DMS153 treated with DMSO at 0.1 percent for 48 hours (cell line): Measurements from ENCODE around the gene PYM1.
"Not testable (repeated sequence)": the region's sequence is repeated elsewhere in the genome, so short reads cannot be mapped to it uniquely, and the experiment has no call there.

Experiments used
- DNase-seq: peaks from one replicate; lab custom pipeline; 2025; ENCODE audit not compliant: unreplicated experiment; lab: John Stamatoyannopoulos, UW

PYM1 gene

DNA sequence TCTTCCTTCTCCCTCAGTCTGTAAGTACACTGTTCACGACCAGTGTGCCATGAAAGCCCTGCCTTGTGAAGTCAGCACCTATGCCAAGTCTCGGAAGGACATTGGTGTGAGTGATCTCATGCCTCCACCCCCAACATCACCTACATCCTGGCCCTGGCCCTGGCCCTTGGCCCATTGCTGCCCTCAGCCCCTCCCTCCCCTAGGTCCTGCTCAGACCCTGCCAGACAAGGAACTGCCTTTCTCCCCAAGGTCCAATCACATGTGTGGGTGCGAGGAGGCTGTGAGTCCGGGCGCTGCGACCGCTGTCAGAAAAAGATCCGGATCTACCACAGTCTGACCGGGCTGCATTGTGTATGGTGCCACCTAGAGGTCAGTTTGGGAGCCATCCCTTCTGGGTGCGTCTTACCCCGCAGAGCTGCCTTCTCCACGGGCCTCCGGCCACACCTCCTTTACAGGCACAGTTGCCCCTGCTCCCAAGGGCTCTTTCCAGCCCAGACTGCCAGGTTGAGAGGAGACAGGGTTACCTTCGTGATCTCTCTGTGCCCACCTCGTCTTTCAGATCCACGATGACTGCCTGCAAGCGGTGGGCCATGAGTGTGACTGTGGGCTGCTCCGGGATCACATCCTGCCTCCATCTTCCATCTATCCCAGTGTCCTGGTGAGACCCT, 12.5 kb upstream of the PYM1 start:
- DNase-seq = peak; percentile 63

DNA sequence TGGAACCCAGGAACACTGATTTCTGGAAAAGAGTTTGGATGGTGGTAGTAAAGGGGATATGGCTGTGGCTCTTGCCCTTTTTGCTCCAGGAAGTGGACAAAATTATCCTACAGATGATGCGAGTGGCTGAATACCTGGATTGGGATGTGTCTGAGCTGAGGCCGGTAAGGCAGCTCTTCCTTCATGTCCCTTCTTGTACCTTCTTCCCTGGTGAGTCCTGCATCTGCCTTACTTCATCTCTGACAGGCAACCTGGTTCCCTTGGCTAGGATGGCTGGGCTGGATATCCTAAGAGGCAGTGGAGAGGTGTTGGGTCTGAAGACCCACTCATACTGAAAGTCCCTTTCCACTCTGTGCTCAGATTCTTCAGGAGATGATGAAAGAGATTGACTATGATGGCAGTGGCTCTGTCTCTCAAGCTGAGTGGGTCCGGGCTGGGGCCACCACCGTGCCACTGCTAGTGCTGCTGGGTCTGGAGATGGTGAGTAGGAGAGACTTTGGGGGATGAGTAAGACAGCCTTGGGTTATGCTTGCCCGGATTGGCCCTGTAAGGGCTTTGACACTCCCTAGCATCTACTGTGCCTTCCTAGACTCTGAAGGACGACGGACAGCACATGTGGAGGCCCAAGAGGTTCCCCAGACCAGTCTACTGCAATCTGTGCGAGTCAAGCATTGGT, 11.3 kb upstream of the PYM1 start:
- DNase-seq = no peak

DNA sequence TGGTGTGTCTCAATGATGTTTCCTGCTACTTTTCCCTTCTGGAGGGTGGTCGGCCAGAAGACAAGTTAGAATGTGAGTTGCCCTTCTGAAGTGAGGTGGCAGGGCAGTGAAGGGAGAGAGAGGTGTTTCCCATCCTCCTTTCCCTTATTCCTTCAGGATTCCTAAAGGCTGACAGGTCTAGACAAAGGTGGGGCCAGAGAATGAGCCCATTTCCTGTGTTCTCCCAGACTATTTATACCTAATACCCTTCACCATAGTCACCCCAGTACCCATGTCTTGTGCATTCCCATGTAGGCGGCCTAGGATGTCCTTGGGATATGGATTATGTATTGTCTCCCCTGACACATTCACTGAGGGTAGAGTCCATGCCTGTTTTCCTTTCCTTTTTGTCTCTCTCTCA, 10.3 kb upstream of the PYM1 start:
- DNase-seq = no peak

DNA sequence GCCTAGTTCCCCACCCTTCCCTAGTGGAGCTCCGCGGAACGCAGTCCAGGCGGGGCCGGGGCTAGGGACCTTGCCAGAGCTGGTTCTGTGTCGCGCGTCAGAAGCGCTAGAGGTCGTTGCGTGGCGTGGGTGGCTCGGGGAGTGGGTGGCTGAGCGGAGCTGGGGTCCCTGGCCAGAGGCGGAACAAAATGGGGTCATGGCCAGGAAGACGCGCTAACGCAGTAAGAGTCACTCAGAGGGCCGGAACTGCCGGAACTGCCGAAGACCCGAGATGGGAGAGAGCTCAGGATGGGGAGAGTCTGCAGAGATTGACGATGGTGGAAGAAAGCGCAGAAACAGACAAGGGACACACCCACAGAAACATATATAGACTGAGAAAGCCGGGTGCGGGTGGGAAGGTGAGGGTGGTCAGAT, 8.1 kb upstream of the PYM1 start:
- no peak for DNase-seq

DNA sequence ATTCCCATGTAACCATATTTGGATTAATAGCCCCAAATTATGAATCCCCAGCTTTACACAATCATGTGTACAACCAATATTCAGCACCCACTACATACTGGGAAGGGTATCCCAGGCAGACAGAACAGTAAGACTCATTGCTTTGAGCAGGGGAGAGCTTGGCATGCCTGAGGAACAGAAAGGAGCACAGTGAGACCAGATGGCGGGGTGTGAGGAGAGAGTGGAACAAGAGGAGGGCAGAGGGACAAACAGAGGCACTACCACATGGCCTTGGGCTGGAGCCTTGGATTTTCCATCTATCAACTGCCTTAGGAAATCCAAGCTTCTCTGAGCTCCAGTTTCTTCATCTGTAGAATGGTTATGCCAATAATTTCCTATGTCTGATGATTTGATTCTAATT, 7.1 kb upstream of the PYM1 start:
- DNase-seq = no peak

DNA sequence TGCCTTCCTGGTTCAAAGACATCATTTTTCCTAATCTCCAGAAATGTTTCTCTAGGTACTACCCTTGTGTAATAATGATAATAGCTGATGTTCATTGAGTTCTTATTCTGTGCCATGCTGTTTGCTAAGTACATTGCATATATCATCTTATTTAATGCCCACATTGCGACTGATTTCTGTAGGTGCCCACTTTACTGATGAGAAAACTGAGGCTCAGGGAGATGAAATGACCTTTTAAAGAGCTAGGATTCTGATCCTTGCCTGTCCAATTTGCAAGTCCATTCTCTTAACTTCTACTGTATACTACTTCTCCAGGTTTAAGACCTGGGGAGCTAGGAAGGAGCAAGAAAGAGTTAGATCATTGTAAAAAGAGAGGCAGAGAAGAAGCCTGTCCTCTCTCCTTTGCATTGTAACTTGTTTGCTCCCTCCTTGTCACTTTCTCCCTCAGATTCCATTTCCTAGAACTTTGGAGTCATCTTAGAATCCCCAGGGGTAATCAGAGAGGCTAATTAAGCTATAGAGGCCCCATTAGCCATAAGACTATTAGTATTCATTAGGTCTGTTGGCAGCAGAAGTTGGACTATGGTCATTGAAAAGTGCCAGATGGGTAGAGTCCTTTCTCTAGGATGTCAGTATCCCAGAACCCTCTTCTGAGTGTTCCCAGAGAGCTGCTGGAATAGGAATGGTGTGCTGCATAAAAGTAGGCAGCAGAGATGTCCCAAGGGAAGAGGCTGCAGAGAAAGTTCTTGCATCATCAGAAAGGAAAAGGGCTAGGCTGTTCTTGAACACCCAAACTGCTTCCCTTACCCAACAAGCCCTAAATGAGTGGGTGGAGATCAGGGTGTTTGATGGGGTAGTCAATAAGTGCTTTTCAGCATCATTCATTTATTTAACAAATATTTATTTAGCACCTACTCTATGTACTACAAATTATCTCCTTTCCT, 6.4 kb upstream of the PYM1 start:
- DNase-seq = no peak

DNA sequence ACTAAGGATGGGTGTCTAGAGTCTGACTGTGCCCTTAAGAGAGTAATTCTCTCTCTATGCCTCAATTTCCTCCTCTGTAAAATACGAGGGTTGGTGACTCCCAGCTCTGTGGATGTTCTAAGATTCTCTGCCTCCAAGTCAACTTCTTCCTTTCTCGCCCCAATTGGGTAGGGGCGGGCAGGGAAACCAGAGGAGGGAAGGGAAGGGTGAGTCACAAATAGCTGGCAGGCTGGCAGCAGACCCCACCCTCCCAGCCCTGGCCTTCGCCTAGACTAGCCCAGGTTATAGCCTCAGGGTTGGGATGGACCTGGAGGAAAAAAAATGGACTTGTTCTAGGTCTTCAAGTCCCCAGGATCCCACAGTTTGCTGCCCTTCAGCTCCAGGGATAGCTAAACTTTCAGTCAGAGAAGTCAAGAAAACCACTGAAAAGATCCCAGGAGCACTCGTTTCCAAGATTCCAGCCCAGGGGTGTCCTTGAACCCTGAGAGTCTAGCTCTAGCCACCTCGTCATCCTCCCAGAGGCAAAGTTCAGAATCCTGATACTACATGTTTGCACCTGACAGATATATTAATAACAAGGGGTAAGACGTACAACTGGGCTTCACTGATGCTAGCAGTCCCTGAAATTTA, 5.6 kb upstream of the PYM1 start:
- DNase-seq = no peak

DNA sequence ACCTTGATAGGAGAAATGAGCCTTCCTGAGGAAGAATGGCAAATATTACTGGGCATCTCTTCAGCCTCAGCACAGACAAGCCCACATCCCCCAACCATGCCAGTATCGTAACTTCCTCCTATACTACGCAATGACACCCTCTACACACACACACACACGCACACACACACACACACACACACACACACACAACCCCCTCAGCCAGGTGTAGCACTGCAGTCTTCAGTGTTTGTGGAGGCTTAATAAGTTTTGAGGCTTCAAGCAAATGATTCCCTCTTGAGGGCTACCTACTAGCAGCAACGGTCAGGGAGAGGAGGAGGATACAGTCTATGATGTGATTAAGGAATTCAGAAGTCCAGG, 4.8 kb upstream of the PYM1 start:
- no peak for DNase-seq

DNA sequence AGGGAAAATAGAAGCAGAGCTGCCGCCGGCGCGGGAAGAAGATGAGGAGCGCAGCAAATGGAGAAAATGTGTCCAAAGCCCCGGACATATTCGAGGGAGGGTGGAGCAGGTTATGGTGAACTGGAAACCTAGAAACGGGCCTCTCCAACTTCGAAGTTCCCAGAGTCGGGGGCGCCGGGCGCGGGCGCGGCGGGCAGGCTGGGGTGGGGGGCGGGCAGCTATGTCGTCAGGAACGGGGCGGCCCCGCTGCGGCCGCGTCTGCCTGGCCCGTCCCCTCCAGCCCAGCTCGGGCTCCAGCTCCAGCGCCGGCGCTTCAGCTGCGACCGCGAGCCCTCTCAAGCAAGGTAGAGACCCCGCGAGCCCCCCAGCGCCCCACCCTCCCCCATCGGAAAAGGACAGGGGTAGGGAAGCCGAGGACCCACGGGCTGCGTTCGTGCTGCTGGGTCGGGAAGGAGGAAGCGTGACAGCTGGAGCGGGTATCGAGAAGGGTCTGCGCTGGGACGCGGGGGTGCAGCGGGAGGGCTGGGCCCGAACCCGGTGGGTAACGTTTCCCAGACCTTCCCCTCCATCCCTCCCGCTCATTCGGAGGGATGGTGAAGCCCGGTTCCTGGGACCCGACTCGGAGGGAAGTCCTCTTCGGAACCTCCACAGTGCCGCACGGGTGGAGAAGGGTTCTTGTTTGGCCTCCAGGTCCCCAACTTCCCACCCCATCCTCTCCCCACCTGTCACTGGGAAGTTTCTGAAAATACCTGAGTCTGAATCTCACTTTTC, 4.3 kb upstream of the PYM1 start:
- DNase-seq = no peak

DNA sequence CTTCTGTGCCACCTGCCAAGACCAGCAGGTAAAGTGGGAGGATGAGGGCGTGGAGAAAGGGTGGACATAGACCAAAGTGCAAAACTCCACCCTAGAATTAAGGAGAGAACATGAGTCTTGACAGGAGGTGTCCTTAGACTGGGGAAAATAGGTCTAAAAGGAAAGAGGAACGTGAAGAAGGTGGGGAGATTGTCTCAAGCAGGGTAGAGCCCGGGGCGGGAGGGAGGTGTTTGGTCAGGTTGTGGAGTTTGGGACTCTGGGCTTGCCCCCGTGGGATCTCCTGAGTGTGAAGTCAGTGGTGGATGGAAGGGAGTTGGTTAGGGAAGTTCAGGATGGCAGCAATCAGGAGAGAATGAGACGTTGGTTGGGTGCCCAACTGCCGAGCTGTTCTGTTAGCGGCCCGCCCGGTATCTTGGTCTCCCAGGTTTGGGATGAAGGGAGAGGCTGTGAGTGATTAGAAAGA, 3.7 kb upstream of the PYM1 start:
- DNase-seq = no peak

DNA sequence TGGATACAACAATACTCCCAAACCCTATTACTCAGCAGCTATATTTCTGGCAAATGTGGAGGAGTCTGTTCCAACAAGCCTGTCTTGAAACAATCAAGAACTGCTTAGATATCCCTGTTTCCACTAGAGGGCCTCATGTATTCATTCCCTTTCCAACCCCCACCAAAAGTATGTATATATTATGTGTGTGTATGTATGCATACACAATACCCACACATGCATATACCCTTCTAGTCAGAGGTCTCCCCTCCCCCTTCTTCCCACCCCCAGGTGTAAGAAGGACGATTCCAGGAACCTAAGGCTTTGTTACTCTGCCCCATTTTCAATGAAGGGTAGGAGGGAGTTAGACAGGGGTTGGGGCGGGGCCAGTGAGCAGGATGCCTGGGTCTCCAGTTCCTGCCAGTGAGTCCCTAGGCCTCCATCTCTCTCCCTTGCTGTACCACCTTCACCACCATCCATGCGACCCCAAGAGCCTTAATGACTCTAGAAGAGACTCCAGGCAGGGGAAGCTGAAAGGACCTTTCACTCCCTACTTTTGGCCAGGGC, 3.1 kb upstream of the PYM1 start, which contains the start of gene DGKA:
TSS of gene DGKA (plus strand) at position 392 of the 546 bp plus-strand sequence. CDS start 5,342 bp downstream, outside the sequence.
- peak; percentile 48 for DNase-seq

DNA sequence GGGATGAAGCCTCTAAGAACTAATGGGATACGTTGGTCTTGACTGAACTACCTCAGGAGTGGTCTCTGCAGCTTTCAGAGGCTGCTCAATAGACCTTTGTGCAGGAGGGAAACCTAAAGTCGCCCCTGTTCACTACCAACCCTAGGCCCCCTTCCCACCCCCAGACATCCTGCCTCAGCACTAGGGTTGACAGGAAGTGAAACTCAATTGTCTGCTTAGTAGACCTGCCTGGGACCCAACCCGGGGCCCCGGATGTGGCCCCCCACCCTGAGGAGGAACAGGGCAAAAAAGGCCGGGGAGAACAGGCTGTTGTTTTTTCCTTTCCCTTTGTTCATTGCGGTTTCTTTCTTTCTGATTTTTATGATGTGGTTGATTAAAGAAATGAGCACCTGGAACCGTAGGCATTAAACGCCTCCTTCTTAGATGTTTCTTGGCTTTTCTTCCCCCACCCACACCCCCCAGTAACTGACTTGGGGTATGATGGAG, 1.7 kb upstream of the PYM1 start:
- no peak for DNase-seq

DNA sequence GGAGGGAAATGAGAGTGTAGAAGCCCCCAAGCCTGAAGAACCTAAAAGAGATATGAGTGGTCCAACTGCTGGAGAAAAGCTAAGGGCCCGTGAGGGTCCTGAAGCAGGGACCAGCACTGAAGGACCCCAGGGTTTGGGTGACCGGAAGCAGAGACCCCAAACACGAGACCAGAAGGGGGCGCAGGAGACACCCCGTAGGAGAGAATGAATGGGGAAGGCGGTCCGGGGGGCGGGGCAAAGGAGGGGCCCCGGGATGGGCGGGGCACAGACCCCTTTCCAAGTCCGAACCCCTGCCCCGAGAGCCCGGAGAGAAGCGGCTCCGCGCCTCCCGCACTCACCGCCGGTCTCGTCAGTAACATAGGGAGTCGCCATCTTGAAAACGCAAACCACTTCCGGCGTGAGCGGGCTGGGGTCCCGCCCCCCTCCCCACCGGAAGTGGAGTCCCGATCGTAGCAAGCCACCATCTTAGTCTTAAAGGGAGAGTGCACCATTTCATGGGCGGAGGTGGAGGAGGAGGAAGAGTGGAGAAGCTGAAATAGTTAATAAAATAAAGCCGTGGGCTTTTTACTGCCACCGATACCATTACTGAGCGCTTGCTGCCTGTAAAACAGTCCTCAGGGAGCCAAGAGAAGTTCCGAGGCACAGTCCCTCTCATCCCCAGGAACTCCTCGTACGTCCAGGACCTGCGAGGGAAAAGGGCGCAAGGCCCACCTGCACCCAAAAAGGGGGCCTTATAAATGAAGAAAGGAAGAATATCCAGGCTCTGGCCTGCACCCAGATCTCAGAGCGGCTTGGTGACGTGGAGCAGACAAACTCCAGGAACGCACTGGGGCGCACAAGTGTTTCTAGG, 731 bp downstream of the PYM1 start:
- DNase-seq = peak; percentile 72

DNA sequence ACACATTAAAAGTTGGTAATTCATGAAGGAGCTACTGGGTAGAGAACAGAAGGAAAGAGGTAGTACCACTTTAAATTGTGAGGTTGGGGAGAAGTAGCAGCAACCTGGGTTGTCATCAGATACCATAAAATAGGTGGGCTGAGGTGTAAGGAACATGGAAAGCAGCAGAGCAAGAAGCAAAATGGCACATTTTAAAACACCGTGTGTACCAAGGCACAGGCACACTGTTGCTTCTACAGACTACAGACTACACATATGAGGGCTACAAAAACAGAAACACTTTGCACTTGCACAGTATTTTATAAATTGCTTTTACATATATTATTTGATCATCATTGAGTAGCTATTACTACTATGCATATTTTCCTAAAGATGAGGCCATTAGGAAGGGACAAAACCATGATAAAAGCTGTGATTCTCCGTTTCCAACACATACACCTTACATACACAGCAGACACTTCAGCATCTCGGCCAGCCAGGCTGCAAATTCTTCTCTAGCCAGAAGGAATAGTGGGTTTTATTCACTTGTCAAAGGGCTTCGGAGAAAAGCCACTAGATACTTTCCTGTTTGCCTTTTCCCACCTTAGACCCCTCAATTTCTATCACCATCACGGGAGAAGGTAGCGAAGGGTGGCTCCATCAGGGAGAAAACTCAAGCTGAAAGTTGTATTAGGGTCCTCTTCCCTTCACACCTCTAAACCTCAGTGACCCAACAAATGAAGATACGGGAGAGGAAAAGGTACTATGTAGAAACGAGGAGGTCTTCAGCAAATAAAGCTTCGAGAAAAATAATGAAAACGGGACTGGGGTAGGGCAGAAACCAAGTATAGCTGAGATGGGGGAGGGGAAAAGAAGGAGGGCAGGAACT, 1.6 kb downstream of the PYM1 start:
- DNase-seq = no peak

DNA sequence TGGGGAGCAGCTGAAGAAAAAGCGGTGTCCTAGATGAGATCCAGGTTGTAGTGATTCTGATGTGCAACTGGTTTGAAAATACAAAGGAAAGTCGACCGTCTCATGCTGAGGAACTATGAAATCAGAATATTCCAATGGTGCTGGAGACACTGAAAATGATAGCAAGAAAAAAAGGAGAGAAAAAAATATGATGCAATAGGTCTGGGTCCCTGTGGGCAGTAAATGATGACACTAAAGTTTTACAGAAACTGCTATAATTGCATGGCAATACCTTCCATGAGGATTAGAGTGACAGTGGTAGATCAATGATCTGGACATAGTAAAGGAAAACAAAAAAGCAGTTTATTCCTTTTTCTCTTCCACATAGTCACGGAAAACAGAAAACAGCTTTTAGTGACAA, 2.3 kb downstream of the PYM1 start:
- no peak for DNase-seq

DNA sequence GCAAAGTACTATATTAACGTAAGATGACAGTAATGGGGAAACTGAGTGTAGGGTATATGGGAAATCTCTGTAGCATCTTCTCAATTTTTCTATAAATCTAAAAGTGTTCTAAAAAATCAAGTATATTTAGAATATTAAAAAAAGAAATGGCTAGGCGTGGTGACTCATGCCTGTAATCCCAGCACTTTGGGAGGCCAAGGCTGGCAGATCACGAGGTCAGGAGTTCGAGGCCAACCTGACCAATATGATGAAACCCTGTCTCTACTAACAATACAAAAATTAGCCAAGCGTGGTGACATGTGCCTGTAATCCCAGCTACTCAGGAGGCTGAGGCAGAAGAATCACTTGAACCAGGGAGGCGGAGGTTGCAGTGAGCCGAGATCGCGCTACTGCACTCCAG, 4.0 kb downstream of the PYM1 start:
- not testable (repeated sequence) for DNase-seq

DNA sequence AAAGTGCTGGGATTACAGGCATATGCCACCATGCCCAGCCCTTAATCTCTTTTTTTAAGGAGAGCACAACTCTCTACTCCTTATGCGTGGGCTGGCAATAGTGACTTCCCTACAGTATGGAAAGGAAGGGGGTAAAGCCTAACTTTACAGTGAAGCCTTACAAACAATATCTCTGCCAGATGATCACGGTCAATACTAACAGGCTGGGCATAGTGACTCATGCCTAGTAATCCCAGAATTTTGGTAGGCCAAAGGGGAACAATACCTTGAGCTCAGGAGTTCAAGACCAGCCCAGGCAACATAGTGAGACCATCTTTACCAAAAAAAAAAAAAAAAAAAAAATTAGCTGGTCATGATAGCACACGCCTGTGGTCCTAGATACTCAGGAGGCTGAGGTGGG, 5.6 kb downstream of the PYM1 start:
- no peak for DNase-seq

DNA sequence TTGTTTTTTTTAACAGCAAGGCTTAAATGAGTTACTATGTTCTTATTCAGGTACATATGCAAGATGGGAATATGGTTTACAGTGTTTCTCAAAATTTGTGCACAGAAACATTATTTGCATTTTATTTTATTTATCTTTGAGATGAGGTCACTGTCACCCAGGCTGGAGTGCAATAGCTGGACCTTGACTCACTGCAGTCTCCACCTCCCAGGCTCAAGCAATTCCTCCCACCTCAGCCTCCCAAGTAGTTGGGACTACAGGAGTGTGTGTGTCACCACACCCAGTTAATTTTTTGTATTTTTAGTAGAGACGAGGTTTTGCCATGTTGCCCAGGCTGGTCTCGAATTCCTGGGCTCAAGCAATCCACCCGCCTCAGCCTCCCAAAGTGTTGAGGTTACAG, 8.7 kb downstream of the PYM1 start:
- DNase-seq = not testable (repeated sequence)
